ENCODE data around the gene IL17RE. TPM values are rescaled to one million over a fixed set of nuclear protein-coding genes. Genes with fewer than 3 reads are reported as not detected.
A peak's percentile ranks its signal among the peaks of the same experiment; 100 is the strongest.

Gene IL17RE
- total and polyA plus RNA-seq, 2 of the 13 experiments (the other 11 are each of a cell fraction or from before 2014, with no cell fraction given): 14.5 to 24.1 TPM

GRCh38 chr3:9862391-9863057 is 40.1 kb upstream of the IL17RE start (continued):
- TF ChIP-seq ZNF710 (CRISPR knock-in tag; IDR thresholded peaks at IDR 0.05; ENCODE audit: borderline replicate concordance): no peak
- 0 out of 2 replicates have a peak, but pooled peaks have one; percentile 37 for TF ChIP-seq ATF6 (CRISPR knock-in tag; conservative IDR thresholded peaks at IDR 0.05)
- TF ChIP-seq ZNF446 (CRISPR knock-in tag; IDR thresholded peaks at IDR 0.05): no peak
- peak; percentile 51; the same call in 1 of the 2 replicates for TF ChIP-seq ZNF790 (CRISPR knock-in tag; IDR thresholded peaks at IDR 0.05; ENCODE audit: borderline replicate concordance)
- no peak for TF ChIP-seq RARG (CRISPR knock-in tag; IDR thresholded peaks at IDR 0.05; ENCODE audit: low read depth)
- TF ChIP-seq GMEB2 (CRISPR knock-in tag; IDR thresholded peaks at IDR 0.05; ENCODE audit: low read depth): no peak
- peak; percentile 33; the same call in 1 of the 2 replicates for TF ChIP-seq ZNF652 (CRISPR knock-in tag; IDR thresholded peaks at IDR 0.05; ENCODE audit: borderline replicate concordance, low read depth)
- TF ChIP-seq E2F2 (CRISPR knock-in tag; IDR thresholded peaks at IDR 0.05; ENCODE audit: borderline replicate concordance): no peak
- no peak for TF ChIP-seq FOXK2 (IDR thresholded peaks at IDR 0.05)
- TF ChIP-seq, protein P1, sequence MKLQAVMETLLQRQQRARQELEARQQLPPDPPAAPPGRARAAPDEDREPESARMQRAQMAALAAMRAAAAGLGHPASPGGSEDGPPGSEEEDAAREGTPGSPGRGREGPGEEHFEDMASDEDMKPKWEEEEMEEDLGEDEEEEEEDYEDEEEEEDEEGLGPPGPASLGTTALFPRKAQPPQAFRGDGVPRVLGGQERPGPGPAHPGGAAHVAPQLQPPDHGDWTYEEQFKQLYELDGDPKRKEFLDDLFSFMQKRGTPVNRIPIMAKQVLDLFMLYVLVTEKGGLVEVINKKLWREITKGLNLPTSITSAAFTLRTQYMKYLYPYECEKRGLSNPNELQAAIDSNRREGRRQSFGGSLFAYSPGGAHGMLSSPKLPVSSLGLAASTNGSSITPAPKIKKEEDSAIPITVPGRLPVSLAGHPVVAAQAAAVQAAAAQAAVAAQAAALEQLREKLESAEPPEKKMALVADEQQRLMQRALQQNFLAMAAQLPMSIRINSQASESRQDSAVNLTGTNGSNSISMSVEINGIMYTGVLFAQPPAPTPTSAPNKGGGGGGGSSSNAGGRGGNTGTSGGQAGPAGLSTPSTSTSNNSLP (IDR thresholded peaks at IDR 0.05; ENCODE audit: low read depth, low read length): no peak
- TF ChIP-seq ZNF101 (CRISPR knock-in tag; IDR thresholded peaks at IDR 0.05; ENCODE audit: borderline replicate concordance, low read depth): no peak
- TF ChIP-seq ZNF660 (CRISPR knock-in tag; IDR thresholded peaks at IDR 0.05; ENCODE audit: borderline replicate concordance, low read depth): no peak
- no peak for TF ChIP-seq HOXD1 (CRISPR knock-in tag; IDR thresholded peaks at IDR 0.05)
- no peak for TF ChIP-seq FOSL1 (CRISPR knock-in tag; IDR thresholded peaks at IDR 0.05; ENCODE audit: borderline replicate concordance)
- no peak for TF ChIP-seq HOXA7 (CRISPR knock-in tag; IDR thresholded peaks at IDR 0.05)
- TF ChIP-seq ZNF839 (CRISPR knock-in tag; IDR thresholded peaks at IDR 0.05; ENCODE audit: borderline replicate concordance): 0 out of 2 replicates have a peak, but pooled peaks have one; percentile 18
- TF ChIP-seq PCBP1 (IDR thresholded peaks at IDR 0.05; ENCODE audit: borderline replicate concordance, low read depth, low read length): no peak
- TF ChIP-seq ZNF782 (CRISPR knock-in tag; IDR thresholded peaks at IDR 0.05; ENCODE audit: borderline replicate concordance): no peak
- TF ChIP-seq TOPORS (CRISPR knock-in tag; IDR thresholded peaks at IDR 0.05): 0 out of 2 replicates have a peak, but pooled peaks have one; percentile 40
- TF ChIP-seq FOXP1 (IDR thresholded peaks at IDR 0.05): no peak
- TF ChIP-seq FOXP1 (CRISPR knock-in tag; IDR thresholded peaks at IDR 0.05): no peak
- no peak for TF ChIP-seq ZNF468 (CRISPR knock-in tag; IDR thresholded peaks at IDR 0.05)

Data from HepG2 (cell line).